GM18505 (cell line): ENCODE data around the gene POU6F1.
"Not testable (repeated sequence)": the region's sequence is repeated elsewhere in the genome, so short reads cannot be mapped to it uniquely, and the experiment has no call there.

Source experiments
- ATAC-seq: cut with Tn5 transposase; IDR thresholded peaks from one replicate; pipeline ENCODE4 v1.9.1; 2021; ENCODE audit not compliant: unreplicated experiment
- POLR2A ChIP-seq: IDR thresholded peaks from 4 replicates; pipeline ENCODE4 v1.6.1; 2011; ENCODE audit warnings: borderline replicate concordance; ENCODE audit not compliant: insufficient read depth, insufficient read length; ENCODE audit errors: extremely low read depth

The POU6F1 gene

GRCh38 chr12:51217968-51218606 lies at the start of gene POU6F1:
POU6F1 (minus strand) TSS chr12:51218062; CDS start chr12:51206836, 11,226 bp downstream.
- peak; percentile 66 for ATAC-seq
- TF ChIP-seq POLR2A: peak; percentile 58

- no peak for ATAC-seq
- TF ChIP-seq POLR2A: no peak
Measured at GRCh38 chr12:51265024-51265423, 47.2 kb upstream of the POU6F1 start.

- TF ChIP-seq POLR2A: no peak
- no peak for ATAC-seq
Measured at GRCh38 chr12:51264297-51264696, 46.4 kb upstream of the POU6F1 start.

GRCh38 chr12:51263341-51263740 lies 45.5 kb upstream of the POU6F1 start:
- TF ChIP-seq POLR2A: no peak
- no peak for ATAC-seq

- no peak for TF ChIP-seq POLR2A
- ATAC-seq: no peak
Measured at GRCh38 chr12:51262758-51263177, 44.9 kb upstream of the POU6F1 start.

- not testable (repeated sequence) for ATAC-seq
Measured at GRCh38 chr12:51259600-51259999, 41.7 kb upstream of the POU6F1 start.

GRCh38 chr12:51254536-51254935 lies 36.7 kb upstream of the POU6F1 start:
- TF ChIP-seq POLR2A: no peak
- no peak for ATAC-seq

- no peak for TF ChIP-seq POLR2A
- no peak for ATAC-seq
Measured at GRCh38 chr12:51253276-51253675, 35.4 kb upstream of the POU6F1 start.

GRCh38 chr12:51247523-51248206 lies 29.8 kb upstream of the POU6F1 start:
- no peak for ATAC-seq

GRCh38 chr12:51246254-51246853 lies 28.5 kb upstream of the POU6F1 start:
- no peak for TF ChIP-seq POLR2A
- ATAC-seq: no peak

More at GRCh38 chr12:51247523-51248206, 29.8 kb upstream of the POU6F1 start:
- TF ChIP-seq POLR2A: no peak

GRCh38 chr12:51245476-51246253 lies 27.8 kb upstream of the POU6F1 start:
- ATAC-seq: no peak
- peak; percentile 8 for TF ChIP-seq POLR2A

- no peak for ATAC-seq
- TF ChIP-seq POLR2A: no peak
Measured at GRCh38 chr12:51244269-51244668, 26.4 kb upstream of the POU6F1 start.

- TF ChIP-seq POLR2A: no peak
- ATAC-seq: no peak
Measured at GRCh38 chr12:51242876-51243275, 25.0 kb upstream of the POU6F1 start.
